ENCODE measurements around the gene LCE1A.

LCE1A gene

DNA sequence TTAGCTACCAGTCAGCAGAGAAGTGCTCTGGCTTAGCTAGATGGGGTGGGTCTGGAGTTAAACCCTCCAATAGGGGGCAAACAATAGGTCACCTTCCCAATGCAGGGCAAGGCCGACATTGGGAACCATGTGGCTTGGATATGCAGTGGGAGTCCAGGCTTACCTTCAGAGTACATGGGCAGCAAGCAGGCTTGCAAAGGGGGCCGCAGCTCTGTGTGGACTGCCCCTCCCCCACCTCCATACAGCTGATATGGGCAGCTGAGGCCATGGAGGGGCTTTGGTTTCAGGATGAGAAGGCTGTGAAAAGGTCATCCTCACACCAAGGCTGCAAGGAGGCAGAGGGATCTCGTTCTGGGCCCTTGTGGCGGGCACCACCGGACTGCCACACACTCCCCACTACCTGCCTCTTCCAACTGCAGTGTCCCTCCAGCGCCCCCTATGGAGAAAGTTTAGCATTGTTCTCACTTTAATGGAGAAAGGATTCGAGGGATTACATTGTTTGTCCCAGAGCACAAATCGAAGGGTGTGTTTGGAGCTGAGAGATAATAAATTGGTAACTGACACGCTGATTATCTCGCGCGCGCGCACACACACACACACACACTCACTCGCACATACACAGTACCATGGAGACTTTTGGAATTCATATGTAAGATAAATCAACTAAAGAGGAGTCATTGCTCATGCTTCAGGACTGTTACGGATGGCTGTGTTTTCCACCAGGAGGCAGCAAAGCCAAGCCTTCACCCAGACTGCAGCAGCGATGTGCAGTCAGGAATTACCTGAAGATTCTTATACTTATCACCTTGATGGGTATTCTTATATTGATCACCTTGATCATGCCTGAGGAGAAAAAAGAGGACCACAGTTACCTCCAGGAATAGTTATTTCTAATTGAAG, 43.8 kb downstream of the LCE1A start:
- DNase-seq, result no peak

DNA sequence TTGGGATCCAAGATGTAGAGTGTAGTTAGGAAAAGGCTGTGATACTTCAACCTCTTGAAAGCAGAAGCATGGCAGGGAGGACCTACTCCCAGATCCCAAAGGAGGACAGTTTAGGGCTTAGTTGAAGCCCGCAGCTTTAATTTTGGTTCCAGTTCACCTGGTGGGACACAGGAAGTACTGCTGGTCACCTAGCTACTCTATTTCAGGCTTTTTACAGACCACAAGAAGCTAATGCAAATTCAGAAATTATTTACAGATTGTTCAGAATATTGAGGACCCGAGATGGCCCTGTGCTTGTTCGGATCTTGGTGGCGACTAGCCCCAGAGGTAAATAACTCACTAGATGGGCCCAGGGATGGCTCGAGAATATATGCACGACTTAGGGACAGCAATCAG, 44.5 kb downstream of the LCE1A start:
- no peak for DNase-seq

- DNase-seq, result no peak
Observed at GRCh38 chr1:152873495-152873894, 46.2 kb downstream of the LCE1A start.

GRCh38 chr1:152876827-152877226, 49.6 kb downstream of the LCE1A start:
- no peak for DNase-seq
